Epidermal melanocyte (primary cell): Measurements from ENCODE around the gene ATXN1.

ENCODE experiments used
- DNase-seq: peaks from one replicate; pipeline ENCODE4 v3.0.0; 2011; ENCODE audit warnings: low spot score; ENCODE audit not compliant: insufficient read length

Gene ATXN1

GRCh38 chr6:16337295-16337975 lies 423.8 kb downstream of the ATXN1 start:
- DNase-seq = no peak

GRCh38 chr6:16336911-16337294 lies 424.4 kb downstream of the ATXN1 start:
- DNase-seq = no peak

GRCh38 chr6:16336056-16336818 lies 425.0 kb downstream of the ATXN1 start:
- DNase-seq = no peak

GRCh38 chr6:16335176-16335575 lies 426.1 kb downstream of the ATXN1 start:
- no peak for DNase-seq

- DNase-seq = peak; percentile 51
Measured at GRCh38 chr6:16334671-16335070, 426.6 kb downstream of the ATXN1 start.

GRCh38 chr6:16333580-16333979 lies 427.7 kb downstream of the ATXN1 start:
- DNase-seq = no peak

GRCh38 chr6:16332175-16332542 lies 429.1 kb downstream of the ATXN1 start:
- peak; percentile 85 for DNase-seq

- DNase-seq = peak; percentile 92
Measured at GRCh38 chr6:16331384-16332174, 429.7 kb downstream of the ATXN1 start.

- DNase-seq = no peak
Measured at GRCh38 chr6:16329233-16329632, 432.0 kb downstream of the ATXN1 start.

- no peak for DNase-seq
Measured at GRCh38 chr6:16327777-16328325, 433.4 kb downstream of the ATXN1 start.

GRCh38 chr6:16326971-16327776 lies 434.1 kb downstream of the ATXN1 start:
- DNase-seq = no peak

- no peak for DNase-seq
Measured at GRCh38 chr6:16326531-16326930, 434.7 kb downstream of the ATXN1 start.

GRCh38 chr6:16324606-16325225 lies 436.5 kb downstream of the ATXN1 start:
- DNase-seq = no peak

GRCh38 chr6:16324184-16324583 lies 437.1 kb downstream of the ATXN1 start:
- DNase-seq = no peak

GRCh38 chr6:16322666-16323312 lies 438.5 kb downstream of the ATXN1 start:
- DNase-seq = no peak

GRCh38 chr6:16321826-16322225 lies 439.4 kb downstream of the ATXN1 start:
- DNase-seq = no peak

- no peak for DNase-seq
Measured at GRCh38 chr6:16321341-16321710, 439.9 kb downstream of the ATXN1 start.

- no peak for DNase-seq
Measured at GRCh38 chr6:16320533-16321340, 440.5 kb downstream of the ATXN1 start.

- DNase-seq = peak; percentile 48
Measured at GRCh38 chr6:16319813-16320532, 441.3 kb downstream of the ATXN1 start.
